ENCODE results near the gene GPR171. TPM values are rescaled to one million over a fixed set of nuclear protein-coding genes. Genes with fewer than 3 reads are reported as not detected.

The GPR171 gene
- total RNA-seq, 1 donor from 2014 or later = not detected

- Mint-ChIP-seq H3K27ac (ENCODE audit: unreplicated experiment) (no peak overlapping the region), H3K4me1 (ENCODE audit: low read depth) (peaks cover 7% of the 10 kb centered on the region), H3K4me3 (ENCODE audit: unreplicated experiment) (no peak overlapping the region), H3K9me3 (ENCODE audit: low read depth) (no peaks in the 10 kb centered on the region), H3K27me3 (ENCODE audit: low read depth) (no peaks in the 10 kb centered on the region), H3K36me3 (ENCODE audit: low read depth) (no peaks in the 10 kb centered on the region)
- DNase-seq (ENCODE audit: low spot score) = no peak
- TF ChIP-seq CTCF (IDR thresholded peaks at IDR 0.05) = no peak
These were observed 47.4 kb downstream of the GPR171 start for GRCh38 chr3:151155409-151156128.

GRCh38 chr3:151154566-151154965 lies 48.5 kb downstream of the GPR171 start:
- Mint-ChIP-seq H3K27ac (ENCODE audit: unreplicated experiment) (no peak overlapping the region), H3K4me3 (ENCODE audit: unreplicated experiment) (no peak overlapping the region), H3K36me3 (ENCODE audit: low read depth) (no peaks in the 10 kb centered on the region), H3K27me3 (ENCODE audit: low read depth) (no peaks in the 10 kb centered on the region), H3K4me1 (ENCODE audit: low read depth) (peaks cover 7% of the 10 kb centered on the region), H3K9me3 (ENCODE audit: low read depth) (no peaks in the 10 kb centered on the region)
- no peak for TF ChIP-seq CTCF (IDR thresholded peaks at IDR 0.05)
- no peak for DNase-seq (ENCODE audit: low spot score)

GRCh38 chr3:151152455-151153079 lies 50.4 kb downstream of the GPR171 start:
- Mint-ChIP-seq H3K4me3 (ENCODE audit: unreplicated experiment) (no peak overlapping the region), H3K27ac (ENCODE audit: unreplicated experiment) (no peak overlapping the region), H3K27me3 (ENCODE audit: low read depth) (no peaks in the 10 kb centered on the region), H3K4me1 (ENCODE audit: low read depth) (peaks cover 7% of the 10 kb centered on the region), H3K36me3 (ENCODE audit: low read depth) (no peaks in the 10 kb centered on the region), H3K9me3 (ENCODE audit: low read depth) (no peaks in the 10 kb centered on the region)
- TF ChIP-seq CTCF (IDR thresholded peaks at IDR 0.05) = no peak
- DNase-seq (ENCODE audit: low spot score) = no peak

Other genes starting within 250 kb of the GPR171 start
- not detected in 3 replicates for gene CLRN1, start 230.5 kb downstream of the GPR171 start, total RNA-seq
- gene MED12L, start 117.6 kb downstream of the GPR171 start, total RNA-seq = 0.97 to 2.6 TPM (median 2.4 TPM) in 3 replicates
- gene P2RY14, start 75.3 kb upstream of the GPR171 start, total RNA-seq = not detected in 3 replicates
- gene GPR87, start 113.6 kb upstream of the GPR171 start, total RNA-seq = not detected in 3 replicates
- gene P2RY13, start 126.3 kb upstream of the GPR171 start, total RNA-seq = not detected in 3 replicates
- not detected in 3 replicates for gene P2RY12, start 181.5 kb upstream of the GPR171 start, total RNA-seq

Measured in chondrocyte (in vitro differentiated cells).